SK-N-SH treated with all-trans-retinoic acid at 6 μM for 48 hours (cell line): ENCODE results near the gene ACYP1.

Source experiments
- ATAC-seq: fragments of 200-7000 bp; cut with Tn5 transposase; 3 replicates; pipeline ENCODE4 v1.9.1; 2020; ENCODE audit warnings: mild to moderate bottlenecking, moderate library complexity
- ARNTL ChIP-seq: fragments of 450-650 bp; formaldehyde crosslinking; IDR thresholded peaks from 2 replicates; pipeline ENCODE4 v1.5.0; 2020; ENCODE audit warnings: low read depth, mild to moderate bottlenecking, moderate library complexity, borderline replicate concordance
- BACH2 ChIP-seq: fragments of 250-450 bp; sonication (Bioruptor Pico); IDR thresholded peaks from 2 replicates; pipeline ENCODE4 v1.9.0; 2021; ENCODE audit warnings: mild to moderate bottlenecking, borderline replicate concordance
- CSDC2 ChIP-seq: fragments of 250-450 bp; sonication (Bioruptor Pico); IDR thresholded peaks from 2 replicates; pipeline ENCODE4 v1.5.0; 2020; ENCODE audit warnings: mild to moderate bottlenecking, moderate library complexity
- ESRRG ChIP-seq: fragments of 250-450 bp; sonication (Bioruptor Pico); IDR thresholded peaks from 2 replicates; pipeline ENCODE4 v1.6.1; 2021; ENCODE audit warnings: mild to moderate bottlenecking
- GLIS3 ChIP-seq: fragments of 250-450 bp; sonication (Bioruptor Pico); IDR thresholded peaks from 2 replicates; pipeline ENCODE4 v1.5.0; 2020; ENCODE audit warnings: mild to moderate bottlenecking, moderate library complexity
- ISL1 ChIP-seq: fragments of 250-450 bp; sonication (Bioruptor Pico); IDR thresholded peaks from 2 replicates; pipeline ENCODE4 v2.1.2; 2022; ENCODE audit warnings: mild to moderate bottlenecking, moderate library complexity
- OSR1 ChIP-seq: fragments of 250-450 bp; sonication (Bioruptor Pico); IDR thresholded peaks from 2 replicates; pipeline ENCODE4 v1.8.0; 2022; ENCODE audit warnings: moderate library complexity, mild to moderate bottlenecking, inconsistent platforms
- PPARA ChIP-seq: fragments of 250-450 bp; sonication (Bioruptor Pico); IDR thresholded peaks from 2 replicates; pipeline ENCODE4 v1.5.0; 2020; ENCODE audit warnings: mild to moderate bottlenecking, borderline replicate concordance
- RARB ChIP-seq: fragments of 250-450 bp; sonication (Bioruptor Pico); IDR thresholded peaks from 2 replicates; pipeline ENCODE4 v1.8.0; 2021; ENCODE audit warnings: mild to moderate bottlenecking, moderate library complexity
- SNAI2 ChIP-seq: fragments of 250-450 bp; sonication (Bioruptor Pico); IDR thresholded peaks from 2 replicates; pipeline ENCODE4 v1.5.0; 2020; ENCODE audit warnings: mild to moderate bottlenecking, moderate library complexity
- TCF4 ChIP-seq: fragments of 250-450 bp; sonication (Bioruptor Pico); IDR thresholded peaks from 2 replicates; pipeline ENCODE4 v1.8.0; 2021; ENCODE audit warnings: mild to moderate bottlenecking, moderate library complexity, borderline replicate concordance
- TOX ChIP-seq: fragments of 250-450 bp; sonication (Bioruptor Pico); IDR thresholded peaks from 2 replicates; pipeline ENCODE4 v1.8.0; 2021; ENCODE audit warnings: mild to moderate bottlenecking, moderate library complexity, borderline replicate concordance
- ZC3H10 ChIP-seq: fragments of 250-450 bp; sonication (Bioruptor Pico); IDR thresholded peaks from 2 replicates; pipeline ENCODE4 v1.5.1; 2021; ENCODE audit warnings: mild to moderate bottlenecking, moderate library complexity
- ZFP3 ChIP-seq: fragments of 250-450 bp; sonication (Bioruptor Pico); IDR thresholded peaks from 2 replicates; pipeline ENCODE4 v1.5.0; 2020; ENCODE audit warnings: mild to moderate bottlenecking, moderate library complexity
- ZFP30 ChIP-seq: fragments of 450-650 bp; formaldehyde crosslinking; IDR thresholded peaks from 2 replicates; pipeline ENCODE4 v1.5.0; 2022; ENCODE audit warnings: mild to moderate bottlenecking, moderate library complexity
- ZNF565 ChIP-seq: fragments of 450-650 bp; formaldehyde crosslinking; conservative IDR thresholded peaks from 2 replicates; pipeline ENCODE4 v1.5.0; 2020; ENCODE audit warnings: low read depth, mild to moderate bottlenecking, moderate library complexity
- ZNF70 ChIP-seq: fragments of 450-650 bp; formaldehyde crosslinking; IDR thresholded peaks from 2 replicates; pipeline ENCODE4 v1.5.0; 2020; ENCODE audit warnings: mild to moderate bottlenecking, moderate library complexity
- ZNF8 ChIP-seq: fragments of 450-650 bp; formaldehyde crosslinking; IDR thresholded peaks from 2 replicates; pipeline ENCODE4 v1.5.0; 2020; ENCODE audit warnings: mild to moderate bottlenecking, moderate library complexity
- TF ChIP-seq, protein P1 (sequence below): fragments of 250-450 bp; sonication (Bioruptor Pico); IDR thresholded peaks from 2 replicates; pipeline ENCODE4 v1.5.0; 2020; ENCODE audit warnings: mild to moderate bottlenecking, moderate library complexity
- TF ChIP-seq, protein P2 (sequence below): fragments of 250-450 bp; sonication (Bioruptor Pico); IDR thresholded peaks from 2 replicates; pipeline ENCODE4 v1.5.1; 2020; ENCODE audit warnings: low read depth, mild to moderate bottlenecking, moderate library complexity
- TF ChIP-seq, protein P3 (sequence below): fragments of 250-450 bp; sonication (Bioruptor Pico); IDR thresholded peaks from 2 replicates; pipeline ENCODE4 v1.8.0; 2020; ENCODE audit warnings: mild to moderate bottlenecking, moderate library complexity, borderline replicate concordance
- TF ChIP-seq, protein P4 (sequence below): fragments of 250-450 bp; sonication (Bioruptor Pico); IDR thresholded peaks from 2 replicates; pipeline ENCODE4 v1.8.0; 2021; ENCODE audit warnings: low read depth, mild to moderate bottlenecking, moderate library complexity, borderline replicate concordance

The ACYP1 gene

DNA sequence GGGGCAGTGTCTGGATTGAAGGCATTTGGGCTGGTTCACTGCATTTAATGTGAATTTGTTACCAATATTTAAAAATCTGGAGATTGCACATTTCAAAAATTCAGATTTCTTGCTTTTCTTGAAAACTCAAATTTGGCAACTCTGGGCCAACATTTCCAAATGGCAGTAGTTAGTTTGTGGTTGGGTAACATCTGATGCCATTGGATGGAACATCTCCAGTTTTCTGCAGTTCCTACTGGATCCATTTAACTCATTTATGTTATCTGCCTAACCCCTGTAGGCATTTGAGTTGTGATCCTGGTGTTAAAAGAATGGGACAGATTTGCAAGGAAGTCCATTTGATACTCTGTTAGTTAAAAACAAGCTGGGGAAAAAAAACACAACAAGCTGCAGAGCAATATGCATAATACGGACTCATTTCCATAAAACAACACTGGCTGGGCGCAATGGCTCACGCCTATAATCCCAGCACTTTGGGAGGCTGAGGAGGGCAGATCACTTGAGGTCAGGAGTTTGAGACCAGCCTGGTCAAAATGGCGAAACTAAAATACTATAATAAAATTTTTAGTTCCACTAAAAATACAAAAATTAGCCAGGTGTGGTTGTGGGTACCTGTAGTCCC lies 53.2 kb downstream of the ACYP1 start (continued):
- TF ChIP-seq SNAI2: no peak

DNA sequence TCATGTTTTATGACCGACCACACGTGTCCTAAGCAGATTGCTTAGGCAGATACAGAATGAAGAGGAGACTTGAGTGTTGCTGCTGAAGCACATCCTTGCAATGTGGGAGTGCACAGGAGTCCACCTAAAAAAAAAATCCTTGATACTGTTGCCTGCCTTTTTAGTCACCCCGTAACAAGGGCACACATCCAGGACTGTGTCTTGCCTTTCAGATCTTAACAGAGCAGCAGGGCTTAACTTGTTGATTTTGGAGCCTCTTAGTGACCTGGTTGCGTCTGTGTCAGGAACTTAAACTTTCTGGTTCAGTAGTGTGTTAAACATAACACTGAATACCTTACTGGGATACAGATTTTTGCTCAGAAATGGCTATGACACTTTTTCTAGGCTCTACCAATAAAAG lies 54.6 kb downstream of the ACYP1 start:
- ATAC-seq: no peak
- TF ChIP-seq, protein P1, sequence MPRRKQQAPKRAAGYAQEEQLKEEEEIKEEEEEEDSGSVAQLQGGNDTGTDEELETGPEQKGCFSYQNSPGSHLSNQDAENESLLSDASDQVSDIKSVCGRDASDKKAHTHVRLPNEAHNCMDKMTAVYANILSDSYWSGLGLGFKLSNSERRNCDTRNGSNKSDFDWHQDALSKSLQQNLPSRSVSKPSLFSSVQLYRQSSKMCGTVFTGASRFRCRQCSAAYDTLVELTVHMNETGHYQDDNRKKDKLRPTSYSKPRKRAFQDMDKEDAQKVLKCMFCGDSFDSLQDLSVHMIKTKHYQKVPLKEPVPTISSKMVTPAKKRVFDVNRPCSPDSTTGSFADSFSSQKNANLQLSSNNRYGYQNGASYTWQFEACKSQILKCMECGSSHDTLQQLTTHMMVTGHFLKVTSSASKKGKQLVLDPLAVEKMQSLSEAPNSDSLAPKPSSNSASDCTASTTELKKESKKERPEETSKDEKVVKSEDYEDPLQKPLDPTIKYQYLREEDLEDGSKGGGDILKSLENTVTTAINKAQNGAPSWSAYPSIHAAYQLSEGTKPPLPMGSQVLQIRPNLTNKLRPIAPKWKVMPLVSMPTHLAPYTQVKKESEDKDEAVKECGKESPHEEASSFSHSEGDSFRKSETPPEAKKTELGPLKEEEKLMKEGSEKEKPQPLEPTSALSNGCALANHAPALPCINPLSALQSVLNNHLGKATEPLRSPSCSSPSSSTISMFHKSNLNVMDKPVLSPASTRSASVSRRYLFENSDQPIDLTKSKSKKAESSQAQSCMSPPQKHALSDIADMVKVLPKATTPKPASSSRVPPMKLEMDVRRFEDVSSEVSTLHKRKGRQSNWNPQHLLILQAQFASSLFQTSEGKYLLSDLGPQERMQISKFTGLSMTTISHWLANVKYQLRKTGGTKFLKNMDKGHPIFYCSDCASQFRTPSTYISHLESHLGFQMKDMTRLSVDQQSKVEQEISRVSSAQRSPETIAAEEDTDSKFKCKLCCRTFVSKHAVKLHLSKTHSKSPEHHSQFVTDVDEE (CRISPR knock-in tag): no peak
- TF ChIP-seq ZNF8: no peak
- TF ChIP-seq TCF4: no peak
- no peak for TF ChIP-seq RARB
- no peak for TF ChIP-seq ISL1 (CRISPR knock-in tag)
- no peak for TF ChIP-seq SNAI2
- no peak for TF ChIP-seq ZC3H10 (CRISPR knock-in tag)
- TF ChIP-seq GLIS3 (CRISPR knock-in tag): no peak
- TF ChIP-seq, protein P2, sequence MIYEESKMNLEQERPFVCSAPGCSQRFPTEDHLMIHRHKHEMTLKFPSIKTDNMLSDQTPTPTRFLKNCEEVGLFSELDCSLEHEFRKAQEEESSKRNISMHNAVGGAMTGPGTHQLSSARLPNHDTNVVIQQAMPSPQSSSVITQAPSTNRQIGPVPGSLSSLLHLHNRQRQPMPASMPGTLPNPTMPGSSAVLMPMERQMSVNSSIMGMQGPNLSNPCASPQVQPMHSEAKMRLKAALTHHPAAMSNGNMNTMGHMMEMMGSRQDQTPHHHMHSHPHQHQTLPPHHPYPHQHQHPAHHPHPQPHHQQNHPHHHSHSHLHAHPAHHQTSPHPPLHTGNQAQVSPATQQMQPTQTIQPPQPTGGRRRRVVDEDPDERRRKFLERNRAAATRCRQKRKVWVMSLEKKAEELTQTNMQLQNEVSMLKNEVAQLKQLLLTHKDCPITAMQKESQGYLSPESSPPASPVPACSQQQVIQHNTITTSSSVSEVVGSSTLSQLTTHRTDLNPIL: no peak
- no peak for TF ChIP-seq ZNF70 (CRISPR knock-in tag)
- TF ChIP-seq TOX (CRISPR knock-in tag): no peak
- TF ChIP-seq, protein P3, sequence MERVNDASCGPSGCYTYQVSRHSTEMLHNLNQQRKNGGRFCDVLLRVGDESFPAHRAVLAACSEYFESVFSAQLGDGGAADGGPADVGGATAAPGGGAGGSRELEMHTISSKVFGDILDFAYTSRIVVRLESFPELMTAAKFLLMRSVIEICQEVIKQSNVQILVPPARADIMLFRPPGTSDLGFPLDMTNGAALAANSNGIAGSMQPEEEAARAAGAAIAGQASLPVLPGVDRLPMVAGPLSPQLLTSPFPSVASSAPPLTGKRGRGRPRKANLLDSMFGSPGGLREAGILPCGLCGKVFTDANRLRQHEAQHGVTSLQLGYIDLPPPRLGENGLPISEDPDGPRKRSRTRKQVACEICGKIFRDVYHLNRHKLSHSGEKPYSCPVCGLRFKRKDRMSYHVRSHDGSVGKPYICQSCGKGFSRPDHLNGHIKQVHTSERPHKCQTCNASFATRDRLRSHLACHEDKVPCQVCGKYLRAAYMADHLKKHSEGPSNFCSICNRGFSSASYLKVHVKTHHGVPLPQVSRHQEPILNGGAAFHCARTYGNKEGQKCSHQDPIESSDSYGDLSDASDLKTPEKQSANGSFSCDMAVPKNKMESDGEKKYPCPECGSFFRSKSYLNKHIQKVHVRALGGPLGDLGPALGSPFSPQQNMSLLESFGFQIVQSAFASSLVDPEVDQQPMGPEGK: no peak
- no peak for TF ChIP-seq ZFP30 (CRISPR knock-in tag)
- no peak for TF ChIP-seq ARNTL
- TF ChIP-seq BACH2 (CRISPR knock-in tag): no peak
- TF ChIP-seq CSDC2 (CRISPR knock-in tag): no peak
- TF ChIP-seq ZNF565 (CRISPR knock-in tag): no peak
- no peak for TF ChIP-seq OSR1 (CRISPR knock-in tag)
- TF ChIP-seq, protein P4, sequence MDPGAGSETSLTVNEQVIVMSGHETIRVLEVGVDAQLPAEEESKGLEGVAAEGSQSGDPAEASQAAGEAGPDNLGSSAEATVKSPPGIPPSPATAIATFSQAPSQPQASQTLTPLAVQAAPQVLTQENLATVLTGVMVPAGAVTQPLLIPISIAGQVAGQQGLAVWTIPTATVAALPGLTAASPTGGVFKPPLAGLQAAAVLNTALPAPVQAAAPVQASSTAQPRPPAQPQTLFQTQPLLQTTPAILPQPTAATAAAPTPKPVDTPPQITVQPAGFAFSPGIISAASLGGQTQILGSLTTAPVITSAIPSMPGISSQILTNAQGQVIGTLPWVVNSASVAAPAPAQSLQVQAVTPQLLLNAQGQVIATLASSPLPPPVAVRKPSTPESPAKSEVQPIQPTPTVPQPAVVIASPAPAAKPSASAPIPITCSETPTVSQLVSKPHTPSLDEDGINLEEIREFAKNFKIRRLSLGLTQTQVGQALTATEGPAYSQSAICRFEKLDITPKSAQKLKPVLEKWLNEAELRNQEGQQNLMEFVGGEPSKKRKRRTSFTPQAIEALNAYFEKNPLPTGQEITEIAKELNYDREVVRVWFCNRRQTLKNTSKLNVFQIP (CRISPR knock-in tag): no peak

DNA sequence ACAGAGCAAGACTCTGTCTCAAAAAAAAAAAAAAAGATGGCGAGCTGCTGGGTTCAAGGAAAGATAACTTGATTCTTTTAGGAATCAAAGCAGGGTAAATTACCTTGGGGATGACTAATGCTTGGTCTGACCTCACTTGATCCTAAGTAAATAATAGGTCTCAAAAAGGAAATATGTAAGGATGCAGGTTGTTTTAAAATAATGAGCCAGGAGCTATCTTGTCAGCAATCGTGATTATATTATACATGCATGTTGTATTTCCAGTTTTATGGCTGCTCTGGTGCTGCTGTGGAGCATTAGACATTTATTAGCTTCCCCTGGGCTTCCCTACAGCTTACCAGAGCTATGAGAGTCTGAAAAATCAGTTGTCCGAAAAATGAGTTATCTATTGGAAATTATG lies 58.5 kb downstream of the ACYP1 start:
- no peak for ATAC-seq
- no peak for TF ChIP-seq ARNTL
- no peak for TF ChIP-seq TOX (CRISPR knock-in tag)
- TF ChIP-seq, protein P2: no peak
- no peak for TF ChIP-seq ZFP3 (CRISPR knock-in tag)
- no peak for TF ChIP-seq TCF4
- no peak for TF ChIP-seq ESRRG (CRISPR knock-in tag)
- no peak for TF ChIP-seq SNAI2
- TF ChIP-seq ISL1 (CRISPR knock-in tag): no peak
- no peak for TF ChIP-seq CSDC2 (CRISPR knock-in tag)
- TF ChIP-seq, protein P3: no peak
- no peak for TF ChIP-seq ZNF565 (CRISPR knock-in tag)
- TF ChIP-seq PPARA (CRISPR knock-in tag): no peak
- TF ChIP-seq GLIS3 (CRISPR knock-in tag): no peak
- TF ChIP-seq BACH2 (CRISPR knock-in tag): no peak
- no peak for TF ChIP-seq OSR1 (CRISPR knock-in tag)
